Measurements from ENCODE around the gene COPB2. TPM values are rescaled to one million over a fixed set of nuclear protein-coding genes. Genes with fewer than 3 reads are reported as not detected.

COPB2 gene
- total and polyA plus RNA-seq, 2 of the 4 experiments (the other 2 are of a cell fraction), result 179 to 363 TPM

- H2AK5ac ChIP-seq (ENCODE audit: low read depth, low read length), result no peak overlapping the region
- H3K4ac ChIP-seq (ENCODE audit: low read depth, low read length), result no peak overlapping the region
- TF ChIP-seq MAZ (IDR thresholded peaks at IDR 0.05; ENCODE audit: borderline replicate concordance, low read depth, low read length) (no peak), NFE2L2 (IDR thresholded peaks at IDR 0.05; ENCODE audit: low read depth, low read length) (no peak), USF2 (IDR thresholded peaks at IDR 0.05; ENCODE audit: low read depth, low read length) (no peak), MXI1 (IDR thresholded peaks at IDR 0.05; ENCODE audit: borderline replicate concordance, low read depth, low read length) (no peak)
- intact Hi-C loops (cut with micrococcal nuclease), result no loop called here
- no peak overlapping the region for H2AFZ ChIP-seq (replicated peaks; ENCODE audit: low read length, poor library complexity)
- DNase-seq, result no peak
- H3K9me3 ChIP-seq (ENCODE audit: control insufficient read depth, insufficient read depth, low read length), result no peaks in the 10 kb centered on the region
- no TSS peak for BruUV-seq (replicated peaks)
- no peak overlapping the region for H2BK20ac ChIP-seq (ENCODE audit: low read depth, low read length)
- H3K14ac ChIP-seq (replicated peaks; ENCODE audit: low read depth, low read length), result no peak overlapping the region
- WGBS, 2 experiments (ENCODE audit: extremely low coverage in 2 of 2, insufficient read length in 1 of 2), result no CpG with 5 or more reads among the region's 1 CpG
- H2BK5ac ChIP-seq (ENCODE audit: low read depth, low read length, poor library complexity, severe bottlenecking), result no peak overlapping the region
- H3K4me2 ChIP-seq (ENCODE audit: low read depth, low read length), result no peak overlapping the region
- dilution Hi-C loops (cut with HindIII; ENCODE audit: low sequenced_read_pairs, unreplicated experiment), result no loop called here
- no peak for ATAC-seq (ENCODE audit: low read depth)
- H3K56ac ChIP-seq (ENCODE audit: extremely low read depth, insufficient read depth, low read length), result no peak overlapping the region
- no peak overlapping the region for H4K91ac ChIP-seq (ENCODE audit: insufficient read depth, low read depth, low read length)
- no peak overlapping the region for H3K9ac ChIP-seq (ENCODE audit: low read depth, low read length)
- no peaks in the 10 kb centered on the region for H3K36me3 ChIP-seq (ENCODE audit: control insufficient read depth, insufficient read depth, low read length)
- H2AK9ac ChIP-seq (replicated peaks; ENCODE audit: low read depth, low read length, poor library complexity), result no peak overlapping the region
- no peak overlapping the region for H4K5ac ChIP-seq (ENCODE audit: low read depth, low read length)
- H3K27ac ChIP-seq (ENCODE audit: insufficient read depth, low read length), result no peak overlapping the region
- H3K18ac ChIP-seq (ENCODE audit: low read depth, low read length), result no peak overlapping the region
- no peaks in the 10 kb centered on the region for H3K79me1 ChIP-seq (ENCODE audit: low read depth in 1 of 2, low read length in 2 of 2)
- H3K4me1 ChIP-seq (ENCODE audit: control insufficient read depth, insufficient read depth, low read length), result no peaks in the 10 kb centered on the region
- no peak overlapping the region for H2BK120ac ChIP-seq (ENCODE audit: low read depth, low read length)
- in situ Hi-C loops (cut with MboI; ENCODE audit: low sequenced_read_pairs), result no loop called here
- POLR2A ChIA-PET (ENCODE audit: unreplicated experiment), result no interaction called here
- no peaks in the 10 kb centered on the region for H4K20me1 ChIP-seq (ENCODE audit: insufficient read depth, low read length)
- no peak overlapping the region for H3K4me3 ChIP-seq (ENCODE audit: insufficient read depth, low read depth, low read length)
- no peak overlapping the region for H2BK15ac ChIP-seq (ENCODE audit: low read depth, low read length)
- CTCF ChIA-PET, result no interaction called here
- H4K8ac ChIP-seq (ENCODE audit: low read depth in 2 of 2, low read length in 2 of 2), result no peak overlapping the region
- H3K27me3 ChIP-seq (ENCODE audit: control insufficient read depth, insufficient read depth, low read length), result no peaks in the 10 kb centered on the region
- H3K23ac ChIP-seq (ENCODE audit: low read depth, low read length), result no peak overlapping the region
- H3K9me1 ChIP-seq (ENCODE audit: insufficient read depth, low read length), result no peaks in the 10 kb centered on the region; the same call in 1 of the 2 replicates
These were observed 26.8 kb upstream of the COPB2 start for GRCh38 chr3:139416275-139416674.
